Measurements from ENCODE around the gene ELMOD3. TPM values are rescaled to one million over a fixed set of nuclear protein-coding genes. Genes with fewer than 3 reads are reported as not detected.

ELMOD3 gene
- total RNA-seq, 1 donor from 2014 or later: 22.3 TPM

- intact Hi-C loops (cut with micrococcal nuclease): loop anchor here (1.0 kb wide), 5 partner anchors 29 to 394 kb away; partner anchors contain the start of gene RNF181
Measured at GRCh38 chr2:85420536-85421259, 66.1 kb downstream of the ELMOD3 start.

- intact Hi-C loops (cut with micrococcal nuclease): no loop called here
Measured at GRCh38 chr2:85421260-85422071, 66.9 kb downstream of the ELMOD3 start.

GRCh38 chr2:85422072-85422457 is 67.5 kb downstream of the ELMOD3 start:
- intact Hi-C loops (cut with micrococcal nuclease): no loop called here

GRCh38 chr2:85423525-85423924 is 69.0 kb downstream of the ELMOD3 start:
- intact Hi-C loops (cut with micrococcal nuclease): no loop called here

- intact Hi-C loops (cut with micrococcal nuclease): no loop called here
Measured at GRCh38 chr2:85425588-85425987, 71.0 kb downstream of the ELMOD3 start.

- intact Hi-C loops (cut with micrococcal nuclease): no loop called here
Measured at GRCh38 chr2:85427300-85427835, 72.8 kb downstream of the ELMOD3 start.

- intact Hi-C loops (cut with micrococcal nuclease): no loop called here
Measured at GRCh38 chr2:85428343-85428881, 73.8 kb downstream of the ELMOD3 start.

GRCh38 chr2:85429213-85429923 is 74.8 kb downstream of the ELMOD3 start:
- intact Hi-C loops (cut with micrococcal nuclease): no loop called here

GRCh38 chr2:85429924-85430289 is 75.3 kb downstream of the ELMOD3 start:
- intact Hi-C loops (cut with micrococcal nuclease): no loop called here

- intact Hi-C loops (cut with micrococcal nuclease): no loop called here
Measured at GRCh38 chr2:85430752-85431569, 76.4 kb downstream of the ELMOD3 start.

- intact Hi-C loops (cut with micrococcal nuclease): no loop called here
Measured at GRCh38 chr2:85431570-85432205, 77.1 kb downstream of the ELMOD3 start.

- intact Hi-C loops (cut with micrococcal nuclease): no loop called here
Measured at GRCh38 chr2:85433511-85434089, 79.0 kb downstream of the ELMOD3 start.

GRCh38 chr2:85434696-85435095 is 80.1 kb downstream of the ELMOD3 start:
- intact Hi-C loops (cut with micrococcal nuclease): loop anchor here (5.0 kb wide), 1 partner anchor 163 kb away; the partner anchor contains the start of gene RNF181

- intact Hi-C loops (cut with micrococcal nuclease): loop anchor here (5.0 kb wide), 1 partner anchor 162 kb away; the partner anchor contains the start of gene RNF181
Measured at GRCh38 chr2:85435220-85435958, 80.8 kb downstream of the ELMOD3 start.

- intact Hi-C loops (cut with micrococcal nuclease): loop anchor here (5.0 kb wide), 1 partner anchor 161 kb away; the partner anchor contains the start of gene RNF181
Measured at GRCh38 chr2:85435981-85436835, 81.6 kb downstream of the ELMOD3 start.

- intact Hi-C loops (cut with micrococcal nuclease): loop anchor here (1.0 to 5.0 kb wide), 2 partner anchors 109 to 160 kb away; partner anchors contain the start of gene RNF181
Measured at GRCh38 chr2:85436836-85437487, 82.4 kb downstream of the ELMOD3 start.

Measured in T-helper 1 cell treated with Interleukin-12 subunit alpha and Interleukin-12 subunit beta and Interleukin-4 antibody, amounts not matched to agents 30 ng/mL and 1 ng/mL, for 36 hours (primary cell).